A673 (cell line): Measurements from ENCODE around the gene CREB1. TPM values are rescaled to one million over a fixed set of nuclear protein-coding genes. Genes with fewer than 3 reads are reported as not detected.

Experiments used
- BruUV-seq: library from RNA; stranded (reverse); fragments of 400-500 nt; replicated peaks from 2 replicates; lab custom pipeline; 2021; lab: Mats Ljungman, UMichigan
- CTCF ChIA-PET: fragments of 300-600 bp; sonication (Branson Sonifier 250); formaldehyde crosslinking; loops from one replicate; lab custom pipeline; 2022; ENCODE audit warnings: antibody characterized with exemption; lab: Charles Lee
- POLR2A ChIA-PET: fragments of 300-600 bp; sonication (Branson Sonifier 250); formaldehyde crosslinking; loops from one replicate; lab custom pipeline; 2022; ENCODE audit warnings: antibody characterized with exemption; ENCODE audit not compliant: low non-redundant PET; lab: Charles Lee
- DNase-seq: peaks from one replicate; pipeline ENCODE4 v3.0.0-alpha.2; 2015; ENCODE audit warnings: low spot score
- H3K27ac ChIP-seq: fragments of 200-600 bp; sonication (generic); 2 replicates; pipeline ENCODE4 v1.5.1; 2016; ENCODE audit warnings: mixed run types, low read depth, mild to moderate bottlenecking, mixed read lengths, antibody characterized with exemption, low read length; ENCODE audit not compliant: poor library complexity, severe bottlenecking
- H3K27me3 ChIP-seq: fragments of 200-600 bp; sonication (generic); replicated peaks from 2 replicates; pipeline ENCODE4 v1.6.1; 2017; ENCODE audit warnings: mixed run types, low read depth, mild to moderate bottlenecking, mixed read lengths, antibody characterized with exemption, low read length; ENCODE audit not compliant: insufficient read depth, poor library complexity
- H3K36me3 ChIP-seq: fragments of 200-600 bp; sonication (generic); 2 replicates; pipeline ENCODE4 v1.6.1; 2016; ENCODE audit warnings: mixed run types, mild to moderate bottlenecking, mixed read lengths, antibody characterized with exemption, low read length; ENCODE audit not compliant: insufficient read depth, poor library complexity, severe bottlenecking
- H3K4me1 ChIP-seq: fragments of 200-600 bp; sonication (generic); 2 replicates; pipeline ENCODE4 v1.6.1; 2017; ENCODE audit warnings: mixed run types, mild to moderate bottlenecking, mixed read lengths, antibody characterized with exemption, low read length; ENCODE audit not compliant: insufficient read depth, poor library complexity, severe bottlenecking
- H3K4me3 ChIP-seq: fragments of 200-600 bp; sonication (generic); 2 replicates; pipeline ENCODE4 v1.5.1; 2016; ENCODE audit warnings: low read depth, mixed run types, mild to moderate bottlenecking, mixed read lengths, low read length; ENCODE audit not compliant: poor library complexity, severe bottlenecking
- H3K9me3 ChIP-seq: fragments of 200-600 bp; sonication (generic); 2 replicates; pipeline ENCODE4 v1.6.1; 2016; ENCODE audit warnings: mixed run types, low read depth, mild to moderate bottlenecking, mixed read lengths, antibody characterized with exemption, low read length; ENCODE audit not compliant: poor library complexity, severe bottlenecking
- EZH2 ChIP-seq: fragments of 200-600 bp; sonication (generic); IDR thresholded peaks from 2 replicates; pipeline ENCODE4 v1.6.1; 2017; ENCODE audit warnings: borderline replicate concordance, low read depth, mild to moderate bottlenecking, mixed read lengths, antibody characterized with exemption, low read length; ENCODE audit not compliant: poor library complexity, severe bottlenecking
- intact Hi-C: fragments of 100-400 bp; cut with micrococcal nuclease; formaldehyde crosslinking; loops from one replicate; pipeline ENCODE4 v1.10.0; 2022; ENCODE audit not compliant: unreplicated experiment
- total RNA-seq: library from RNA; stranded (reverse); gene quantifications from 2 replicates; pipeline ENCODE4 v1.2.3, GENCODE V29; 2021
- TF ChIP-seq, protein P1 (sequence below): fragments of 300-800, 200-600 bp; sonication (generic); conservative IDR thresholded peaks from 2 replicates; pipeline ENCODE4 v1.5.1; 2017; ENCODE audit warnings: low read depth, mild to moderate bottlenecking, antibody characterized with exemption, low read length, moderate library complexity, mixed read lengths

The CREB1 gene
- total RNA-seq, 1 experiment from 2014 or later = 78.5 TPM

DNA sequence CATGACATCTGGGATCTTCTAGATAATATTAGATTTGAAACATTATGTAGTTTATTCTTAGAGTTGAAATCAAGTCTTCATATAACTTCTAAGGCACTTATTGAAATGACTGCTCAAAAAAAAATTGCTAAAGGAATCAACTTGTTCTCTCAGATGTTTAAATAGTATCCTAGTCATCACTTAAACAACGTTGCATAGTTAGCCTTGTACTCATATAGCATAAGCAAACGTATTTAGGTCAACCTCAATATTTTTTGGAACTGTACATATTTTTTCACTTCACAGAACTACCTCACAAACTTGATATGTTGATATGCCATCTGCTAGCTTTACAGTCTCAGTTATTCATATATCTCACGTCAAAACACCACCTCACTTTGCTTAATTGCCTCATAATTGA, 47.1 kb upstream of the CREB1 start:
- H3K4me1 ChIP-seq = no peaks in the 10 kb centered on the region
- H3K27ac ChIP-seq = no peak overlapping the region
- no peaks in the 10 kb centered on the region for H3K9me3 ChIP-seq
- BruUV-seq = no TSS peak
- H3K4me3 ChIP-seq = no peak overlapping the region
- POLR2A ChIA-PET = no interaction called here
- H3K36me3 ChIP-seq = no peaks in the 10 kb centered on the region
- intact Hi-C loops = no loop called here
- no peak for DNase-seq
- TF ChIP-seq EZH2 = no peak
- TF ChIP-seq, protein P1, sequence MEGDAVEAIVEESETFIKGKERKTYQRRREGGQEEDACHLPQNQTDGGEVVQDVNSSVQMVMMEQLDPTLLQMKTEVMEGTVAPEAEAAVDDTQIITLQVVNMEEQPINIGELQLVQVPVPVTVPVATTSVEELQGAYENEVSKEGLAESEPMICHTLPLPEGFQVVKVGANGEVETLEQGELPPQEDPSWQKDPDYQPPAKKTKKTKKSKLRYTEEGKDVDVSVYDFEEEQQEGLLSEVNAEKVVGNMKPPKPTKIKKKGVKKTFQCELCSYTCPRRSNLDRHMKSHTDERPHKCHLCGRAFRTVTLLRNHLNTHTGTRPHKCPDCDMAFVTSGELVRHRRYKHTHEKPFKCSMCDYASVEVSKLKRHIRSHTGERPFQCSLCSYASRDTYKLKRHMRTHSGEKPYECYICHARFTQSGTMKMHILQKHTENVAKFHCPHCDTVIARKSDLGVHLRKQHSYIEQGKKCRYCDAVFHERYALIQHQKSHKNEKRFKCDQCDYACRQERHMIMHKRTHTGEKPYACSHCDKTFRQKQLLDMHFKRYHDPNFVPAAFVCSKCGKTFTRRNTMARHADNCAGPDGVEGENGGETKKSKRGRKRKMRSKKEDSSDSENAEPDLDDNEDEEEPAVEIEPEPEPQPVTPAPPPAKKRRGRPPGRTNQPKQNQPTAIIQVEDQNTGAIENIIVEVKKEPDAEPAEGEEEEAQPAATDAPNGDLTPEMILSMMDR = no peak
- CTCF ChIA-PET = no interaction called here
- H3K27me3 ChIP-seq = peaks cover 20% of the 10 kb centered on the region

DNA sequence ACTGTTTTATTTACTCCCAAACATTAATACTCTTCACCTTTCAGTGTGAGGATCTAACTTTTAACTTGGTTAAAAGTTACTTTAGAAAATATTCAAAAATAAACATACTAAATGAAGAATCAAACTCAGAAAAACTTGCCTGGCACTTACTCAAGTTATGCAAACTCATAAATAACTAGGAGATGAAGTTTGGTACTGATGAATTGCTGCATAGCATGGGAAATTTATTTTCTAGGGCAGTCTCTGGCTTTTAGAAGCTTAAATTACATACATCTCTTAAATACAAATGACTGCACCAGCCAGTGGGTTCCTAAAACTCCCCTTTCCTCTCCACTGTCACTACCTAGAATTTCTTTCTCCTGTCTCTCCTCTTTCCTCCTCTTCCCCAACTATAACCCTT, 46.7 kb upstream of the CREB1 start:
- H3K9me3 ChIP-seq = no peaks in the 10 kb centered on the region
- CTCF ChIA-PET = no interaction called here
- intact Hi-C loops = no loop called here
- peaks cover 20% of the 10 kb centered on the region for H3K27me3 ChIP-seq
- TF ChIP-seq EZH2 = no peak
- TF ChIP-seq, protein P1 = no peak
- H3K36me3 ChIP-seq = no peaks in the 10 kb centered on the region
- DNase-seq = no peak
- H3K4me1 ChIP-seq = no peaks in the 10 kb centered on the region
- no peak overlapping the region for H3K27ac ChIP-seq
- POLR2A ChIA-PET = no interaction called here
- no peak overlapping the region for H3K4me3 ChIP-seq
- BruUV-seq = no TSS peak

DNA sequence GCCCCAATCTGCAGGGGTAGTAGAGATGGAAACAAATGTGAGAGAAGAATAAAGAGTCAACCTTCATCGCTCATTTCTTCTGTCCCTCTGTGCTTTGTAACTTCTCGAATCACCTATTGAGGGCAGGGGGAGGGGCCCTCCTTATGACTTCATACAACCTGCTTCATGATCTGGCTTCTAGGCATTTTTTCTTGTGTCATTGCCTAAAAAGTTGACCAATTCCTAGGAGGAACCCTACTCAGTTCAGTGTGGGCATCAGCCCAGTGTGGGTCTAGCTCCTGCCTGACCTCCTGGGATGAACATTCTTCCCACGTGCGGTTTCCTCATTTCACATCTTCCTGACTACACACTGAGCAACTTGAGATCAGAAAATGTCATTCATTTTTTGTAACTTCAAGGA, 46.3 kb upstream of the CREB1 start:
- POLR2A ChIA-PET = no interaction called here
- TF ChIP-seq, protein P1 = no peak
- TF ChIP-seq EZH2 = no peak
- no peaks in the 10 kb centered on the region for H3K9me3 ChIP-seq
- no peak for DNase-seq
- no peak overlapping the region for H3K27ac ChIP-seq
- no peaks in the 10 kb centered on the region for H3K36me3 ChIP-seq
- no peaks in the 10 kb centered on the region for H3K4me1 ChIP-seq
- H3K4me3 ChIP-seq = no peak overlapping the region
- CTCF ChIA-PET = no interaction called here
- H3K27me3 ChIP-seq = peaks cover 20% of the 10 kb centered on the region
- no TSS peak for BruUV-seq
- intact Hi-C loops = no loop called here
